ENCODE data around the gene CHGA.

Gene CHGA

GRCh38 chr14:92903359-92903758 lies 19.6 kb upstream of the CHGA start:
- no peak for DNase-seq (ENCODE audit: low read depth, low spot score)

GRCh38 chr14:92905667-92906066 lies 17.3 kb upstream of the CHGA start:
- no peak for DNase-seq (ENCODE audit: low read depth, low spot score)

DNA sequence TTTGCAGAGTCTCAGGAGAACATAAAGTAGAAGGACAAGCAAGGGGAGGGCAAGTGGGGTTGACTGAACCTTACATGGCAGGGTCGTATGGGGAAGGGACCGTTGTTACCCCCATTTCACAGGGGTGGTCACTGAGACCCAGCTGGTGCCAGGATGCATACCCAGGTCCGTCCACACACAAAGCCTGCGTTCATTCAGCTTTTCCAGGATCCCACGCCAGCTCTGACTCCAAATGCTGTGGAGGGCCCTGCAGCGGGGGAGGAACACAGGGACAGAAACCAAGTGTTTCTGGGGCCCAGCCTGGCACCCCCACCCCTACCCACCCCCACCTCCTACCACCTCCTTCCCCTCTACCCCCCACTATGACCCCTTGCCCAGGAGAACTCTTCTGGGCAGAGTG lies 16.5 kb upstream of the CHGA start:
- DNase-seq (ENCODE audit: low read depth, low spot score) = no peak

GRCh38 chr14:92906823-92907222 lies 16.1 kb upstream of the CHGA start:
- no peak for DNase-seq (ENCODE audit: low read depth, low spot score)

GRCh38 chr14:92907316-92907911 lies 15.5 kb upstream of the CHGA start:
- no peak for DNase-seq (ENCODE audit: low read depth, low spot score)

GRCh38 chr14:92914087-92914656 lies 8.8 kb upstream of the CHGA start:
- DNase-seq (ENCODE audit: low read depth, low spot score) = no peak

DNA sequence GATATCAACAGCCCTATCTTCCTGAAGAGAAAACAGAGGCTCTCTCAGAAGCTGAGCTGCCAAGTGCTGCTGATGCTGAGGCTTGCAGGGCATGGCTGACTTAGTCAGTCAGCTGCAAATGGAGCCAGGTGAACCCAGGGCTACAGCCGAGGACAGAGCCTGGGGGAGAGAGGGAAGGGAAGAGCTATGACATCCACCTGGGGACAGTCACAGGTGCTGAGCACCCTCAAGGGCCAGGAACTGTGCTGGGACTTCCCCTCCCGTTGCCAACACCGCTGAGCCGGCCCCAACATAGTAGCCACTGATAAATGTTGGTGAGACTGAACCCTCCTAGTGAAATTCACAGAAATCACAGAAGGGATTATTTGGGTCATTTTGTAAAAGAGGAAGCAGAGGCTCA lies 6.7 kb upstream of the CHGA start:
- DNase-seq (ENCODE audit: low read depth, low spot score) = no peak

DNA sequence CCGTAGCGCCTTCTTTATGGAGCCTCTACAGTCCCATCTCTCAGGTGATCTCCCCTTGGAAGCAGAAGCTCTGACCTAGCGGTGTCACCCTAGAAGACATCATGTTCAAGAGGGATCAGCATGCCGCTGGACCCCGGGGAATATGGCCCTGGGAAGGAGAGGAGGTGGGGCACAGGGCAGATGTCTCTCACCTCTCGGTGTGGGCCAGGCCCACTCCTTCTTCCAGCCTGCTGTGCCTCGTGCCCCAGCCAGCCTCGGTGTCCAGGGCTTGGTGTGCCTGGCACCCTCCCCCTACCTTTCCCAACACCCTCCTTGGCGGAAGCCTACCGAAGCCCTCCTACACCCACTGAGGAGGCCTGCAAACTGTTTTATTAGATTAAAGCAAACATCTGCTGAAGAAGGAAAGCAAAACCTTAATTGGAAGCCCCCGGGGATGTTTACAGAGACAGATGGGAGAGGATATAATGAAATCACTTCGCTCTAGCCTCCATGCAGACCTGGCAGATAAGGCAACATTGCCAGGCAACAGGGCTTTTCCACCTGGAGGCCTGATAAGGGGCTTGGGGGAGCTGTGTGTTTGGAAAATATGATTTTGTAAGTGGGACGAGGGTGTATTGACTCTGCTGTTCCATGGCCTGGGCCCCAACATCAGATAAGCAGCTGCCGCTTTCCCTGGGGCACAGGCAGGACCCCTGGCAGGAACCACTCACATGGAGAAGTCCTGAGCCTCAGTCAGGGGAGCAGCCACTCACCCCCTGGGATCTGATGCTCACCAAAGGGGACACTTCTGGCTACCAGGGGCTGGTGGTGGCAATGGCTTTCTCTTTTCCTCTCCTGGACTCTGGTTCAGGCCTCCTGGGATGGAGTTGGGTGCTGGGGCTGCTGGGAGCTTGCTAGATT lies 5.7 kb upstream of the CHGA start:
- no peak for DNase-seq (ENCODE audit: low read depth, low spot score)

- no peak for DNase-seq (ENCODE audit: low read depth, low spot score)
Observed at GRCh38 chr14:92917956-92918355, 5.0 kb upstream of the CHGA start.

DNA sequence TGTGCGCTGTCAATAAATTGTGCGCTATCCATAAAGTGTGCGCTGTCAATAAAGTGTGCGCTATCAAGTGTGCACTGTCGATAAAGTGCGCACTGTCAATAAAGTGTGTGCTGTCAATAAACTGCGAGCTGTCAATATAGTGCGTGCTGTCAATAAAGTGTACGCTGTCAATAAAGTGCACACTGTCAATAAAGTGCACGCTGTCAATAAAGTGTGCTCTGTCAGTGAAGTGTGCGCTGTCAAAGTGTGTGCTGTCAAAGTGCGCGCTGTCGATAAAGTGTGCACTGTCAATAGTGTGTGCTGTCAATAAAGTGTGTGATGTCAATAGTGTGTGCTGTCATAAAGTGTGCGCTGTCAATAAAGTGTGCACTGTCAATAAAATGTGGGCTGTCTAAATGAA lies 2.9 kb upstream of the CHGA start:
- no peak for DNase-seq (ENCODE audit: low read depth, low spot score)

DNA sequence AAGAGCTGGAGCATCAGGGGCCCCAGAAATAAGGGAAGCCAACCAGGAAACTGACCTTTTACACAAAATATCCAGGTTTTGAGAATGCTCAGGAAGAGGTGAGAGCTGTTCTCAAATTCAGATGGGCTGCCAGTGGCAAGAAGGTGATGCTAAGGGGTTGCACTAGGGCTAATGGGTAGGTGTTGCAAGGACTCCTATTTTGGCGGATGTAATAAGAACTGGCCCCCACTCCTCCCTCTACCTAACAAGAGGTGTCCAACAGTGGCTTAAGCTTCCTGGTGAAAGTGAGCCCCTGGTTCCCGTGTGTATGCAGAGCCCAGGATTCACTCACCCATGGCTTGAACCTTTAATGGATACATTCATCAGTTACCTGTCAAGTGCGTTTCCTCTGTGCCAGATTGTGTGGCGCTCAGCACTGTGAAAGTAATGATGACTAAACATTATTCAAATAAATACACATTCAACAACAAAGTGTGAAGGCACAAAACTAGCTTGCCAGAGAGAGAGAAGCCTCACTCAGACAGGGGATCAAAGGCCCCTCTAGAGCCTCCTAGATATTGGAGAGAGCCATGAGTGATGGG lies 705 bp upstream of the CHGA start:
- no peak for DNase-seq (ENCODE audit: low read depth, low spot score)

- DNase-seq (ENCODE audit: low read depth, low spot score) = no peak
Observed at GRCh38 chr14:92923744-92924103, 774 bp downstream of the CHGA start.

- no peak for DNase-seq (ENCODE audit: low read depth, low spot score)
Observed at GRCh38 chr14:92924247-92924646, 1.3 kb downstream of the CHGA start.

DNA sequence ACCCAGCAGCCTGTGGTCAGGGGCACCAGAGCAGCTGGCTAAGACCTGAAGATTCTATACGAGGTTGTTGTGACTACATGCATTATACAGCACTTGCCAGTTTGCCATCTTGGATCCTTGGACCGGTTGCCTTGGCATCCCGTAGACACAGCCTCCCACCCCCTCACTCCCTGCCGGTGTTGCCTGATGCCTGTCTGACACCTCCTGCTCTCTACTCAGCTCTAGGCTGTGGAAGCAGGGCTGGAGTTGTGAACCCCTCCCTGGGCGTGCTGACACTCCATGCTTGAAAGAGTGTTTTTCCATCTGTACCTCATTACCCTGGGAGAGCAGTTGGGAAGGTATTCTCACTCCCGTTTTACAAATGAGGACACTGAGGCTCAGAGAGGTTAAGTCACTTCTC lies 2.5 kb downstream of the CHGA start:
- DNase-seq (ENCODE audit: low read depth, low spot score) = no peak

- DNase-seq (ENCODE audit: low read depth, low spot score) = no peak
Observed at GRCh38 chr14:92926180-92926845, 3.4 kb downstream of the CHGA start.

DNA sequence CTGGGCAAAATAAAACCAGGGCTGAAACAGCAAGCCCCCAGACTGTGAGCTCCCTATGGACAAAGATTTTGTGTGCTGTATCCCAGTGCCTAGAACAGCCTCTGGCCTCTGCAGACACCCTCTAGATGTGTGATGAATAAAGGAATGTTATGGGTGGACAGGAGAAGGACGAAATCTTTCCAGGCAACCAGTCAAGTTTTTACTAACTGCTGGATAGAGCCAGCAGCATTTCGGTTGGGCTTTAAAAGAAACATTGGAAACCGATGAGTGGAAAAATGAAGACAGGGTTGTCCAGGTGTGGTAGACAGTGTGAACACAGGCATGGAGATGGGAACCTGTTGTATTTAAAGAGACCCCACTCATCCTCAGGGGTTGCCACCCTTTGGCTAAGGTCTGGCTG lies 4.0 kb downstream of the CHGA start:
- no peak for DNase-seq (ENCODE audit: low read depth, low spot score)

GRCh38 chr14:92927349-92928257 lies 4.7 kb downstream of the CHGA start:
- DNase-seq (ENCODE audit: low read depth, low spot score) = no peak

GRCh38 chr14:92928258-92928629 lies 5.3 kb downstream of the CHGA start:
- no peak for DNase-seq (ENCODE audit: low read depth, low spot score)

GRCh38 chr14:92928961-92929688 lies 6.2 kb downstream of the CHGA start:
- no peak for DNase-seq (ENCODE audit: low read depth, low spot score)
